Measurements from ENCODE around the gene TWNK. TPM values are rescaled to one million over a fixed set of nuclear protein-coding genes. Genes with fewer than 3 reads are reported as not detected.

TWNK gene
- total and polyA plus RNA-seq, 9 of the 15 experiments (the other 6 are each of a cell fraction or from before 2014, with no cell fraction given): 11.6 to 34.7 (median 17.4) TPM

DNA sequence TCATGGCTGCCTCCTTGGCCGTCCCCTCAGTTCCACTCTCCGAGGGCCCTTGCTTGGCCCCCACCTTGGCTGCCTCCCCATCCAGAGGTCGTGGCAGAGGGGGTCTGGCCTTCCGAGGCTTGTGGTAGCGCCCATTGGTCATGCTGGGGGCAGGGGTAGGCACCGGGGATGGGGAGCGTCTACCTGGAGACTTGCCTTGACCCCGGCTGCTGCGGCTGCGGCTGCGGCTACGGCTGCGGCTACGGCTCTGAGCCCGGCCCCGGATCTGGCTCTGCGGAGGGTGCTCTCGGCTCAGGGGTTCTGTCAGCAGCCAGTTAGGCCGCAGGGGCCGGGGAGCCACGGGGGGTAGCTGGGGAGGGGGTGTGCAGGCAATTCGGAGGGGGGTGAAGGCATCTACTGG is 23.0 kb downstream of the TWNK start:
- H2AFZ ChIP-seq (ENCODE audit: low read depth, low read length): no peak overlapping the region
- 82% methylated on average over 5 of the region's 22 CpGs for WGBS (ENCODE audit: insufficient coverage, low coverage, missing lambda C conversion rate)
- no peak overlapping the region for H3K27ac ChIP-seq (ENCODE audit: extremely low read depth, low read depth, low read length)
- no peak overlapping the region for H3K9ac ChIP-seq (ENCODE audit: insufficient read depth in 1 of 2, low read depth in 2 of 2, low read length in 2 of 2)
- H3K9me3 ChIP-seq (replicated peaks; ENCODE audit: control insufficient read depth, insufficient read depth, low read depth, low read length): no peaks in the 10 kb centered on the region
- no peak for DNase-seq (ENCODE audit: extremely low read depth in 1 of 4, low spot score in 3 of 4)
- H3K9me1 ChIP-seq (ENCODE audit: control insufficient read depth, insufficient read depth, low read length): no peaks in the 10 kb centered on the region
- CTCF ChIA-PET (ENCODE audit: low intra/inter-chr PET ratio): interaction anchor here (5.8 kb wide), 1 partner anchor 14 kb away, joined by 150 read pairs; the partner anchor contains the start of gene LZTS2
- BruUV-seq (replicated peaks): no TSS peak
- intact Hi-C loops (cut with micrococcal nuclease): loop anchor here (10.0 kb wide), 1 partner anchor 54 kb away; the partner anchor contains the start of gene KAZALD1
- ATAC-seq: no peak
- H3K4me3 ChIP-seq: no peak overlapping the region
- no peaks in the 10 kb centered on the region for H4K20me1 ChIP-seq (replicated peaks; ENCODE audit: control insufficient read depth, insufficient read depth, low read length)
- peaks cover 18% of the 10 kb centered on the region; the same call in 2 of the 3 replicates for H3K36me3 ChIP-seq (ENCODE audit: control insufficient read depth, insufficient read depth, low read length)
- in situ Hi-C loops (cut with MboI): loop anchor here (10.0 kb wide), 1 partner anchor 456 kb away; no protein-coding TSS in a partner anchor
- POLR2A ChIA-PET: interaction anchor here (0.6 kb wide), 1 partner anchor 33 kb away, joined by 3 read pairs; no protein-coding TSS in a partner anchor
- FAIRE-seq: no peak
- H3K27me3 ChIP-seq (ENCODE audit: control insufficient read depth in 2 of 2, insufficient read depth in 2 of 2, low read length in 2 of 2): no peaks in the 10 kb centered on the region
- H3K4me1 ChIP-seq (replicated peaks in 1 of 2; ENCODE audit: control insufficient read depth in 2 of 2, insufficient read depth in 2 of 2, low read length in 2 of 2): peaks cover 14 to 47% of the 10 kb centered on the region in 2 experiments; a peak in 4 of 5 replicates
- no peak overlapping the region for H3K4me2 ChIP-seq (ENCODE audit: insufficient read depth, low read length)
- no peaks in the 10 kb centered on the region for H3K79me2 ChIP-seq (ENCODE audit: control insufficient read depth, insufficient read depth, low read length)
- TF ChIP-seq SRSF7 (optimal IDR thresholded peaks at IDR 0.05; ENCODE audit: low read depth, low read length) (no peak), HDGF (IDR thresholded peaks at IDR 0.05) (no peak), PATZ1 (CRISPR knock-in tag; IDR thresholded peaks at IDR 0.05; ENCODE audit: borderline replicate concordance) (no peak), MEIS2 (IDR thresholded peaks at IDR 0.05; ENCODE audit: partially characterized antibody) (no peak), ZFX (CRISPR knock-in tag; IDR thresholded peaks at IDR 0.05) (no peak), MCM5 (IDR thresholded peaks at IDR 0.05; ENCODE audit: low read depth) (no peak), ZEB2 (IDR thresholded peaks at IDR 0.05) (no peak), TCF7L2 (IDR thresholded peaks at IDR 0.05; ENCODE audit: low read depth, low read length) (no peak), MTF1 (CRISPR knock-in tag; IDR thresholded peaks at IDR 0.05; ENCODE audit: borderline replicate concordance) (no peak), BMI1 (IDR thresholded peaks at IDR 0.05; ENCODE audit: low read length) (no peak), DNMT1 (IDR thresholded peaks at IDR 0.05) (no peak), BHLHE40 (IDR thresholded peaks at IDR 0.05; ENCODE audit: low read length) (no peak), GATA2 (CRISPR knock-in tag; IDR thresholded peaks at IDR 0.05) (no peak), HDAC2 (IDR thresholded peaks at IDR 0.05) (no peak), TAF9B (IDR thresholded peaks at IDR 0.05; ENCODE audit: partially characterized antibody) (no peak), HNRNPK (IDR thresholded peaks at IDR 0.05; ENCODE audit: low read depth, low read length, poor library complexity, severe bottlenecking) (no peak)
- TF ChIP-seq, protein P1, sequence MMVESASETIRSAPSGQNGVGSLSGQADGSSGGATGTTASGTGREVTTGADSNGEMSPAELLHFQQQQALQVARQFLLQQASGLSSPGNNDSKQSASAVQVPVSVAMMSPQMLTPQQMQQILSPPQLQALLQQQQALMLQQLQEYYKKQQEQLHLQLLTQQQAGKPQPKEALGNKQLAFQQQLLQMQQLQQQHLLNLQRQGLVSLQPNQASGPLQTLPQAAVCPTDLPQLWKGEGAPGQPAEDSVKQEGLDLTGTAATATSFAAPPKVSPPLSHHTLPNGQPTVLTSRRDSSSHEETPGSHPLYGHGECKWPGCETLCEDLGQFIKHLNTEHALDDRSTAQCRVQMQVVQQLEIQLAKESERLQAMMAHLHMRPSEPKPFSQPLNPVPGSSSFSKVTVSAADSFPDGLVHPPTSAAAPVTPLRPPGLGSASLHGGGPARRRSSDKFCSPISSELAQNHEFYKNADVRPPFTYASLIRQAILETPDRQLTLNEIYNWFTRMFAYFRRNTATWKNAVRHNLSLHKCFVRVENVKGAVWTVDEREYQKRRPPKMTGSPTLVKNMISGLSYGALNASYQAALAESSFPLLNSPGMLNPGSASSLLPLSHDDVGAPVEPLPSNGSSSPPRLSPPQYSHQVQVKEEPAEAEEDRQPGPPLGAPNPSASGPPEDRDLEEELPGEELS (CRISPR knock-in tag; IDR thresholded peaks at IDR 0.05; ENCODE audit: borderline replicate concordance): no peak
- TF ChIP-seq, protein P2, sequence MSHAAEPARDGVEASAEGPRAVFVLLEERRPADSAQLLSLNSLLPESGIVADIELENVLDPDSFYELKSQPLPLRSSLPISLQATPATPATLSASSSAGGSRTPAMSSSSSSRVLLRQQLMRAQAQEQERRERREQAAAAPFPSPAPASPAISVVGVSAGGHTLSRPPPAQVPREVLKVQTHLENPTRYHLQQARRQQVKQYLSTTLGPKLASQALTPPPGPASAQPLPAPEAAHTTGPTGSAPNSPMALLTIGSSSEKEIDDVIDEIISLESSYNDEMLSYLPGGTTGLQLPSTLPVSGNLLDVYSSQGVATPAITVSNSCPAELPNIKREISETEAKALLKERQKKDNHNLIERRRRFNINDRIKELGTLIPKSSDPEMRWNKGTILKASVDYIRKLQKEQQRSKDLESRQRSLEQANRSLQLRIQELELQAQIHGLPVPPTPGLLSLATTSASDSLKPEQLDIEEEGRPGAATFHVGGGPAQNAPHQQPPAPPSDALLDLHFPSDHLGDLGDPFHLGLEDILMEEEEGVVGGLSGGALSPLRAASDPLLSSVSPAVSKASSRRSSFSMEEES (CRISPR knock-in tag; IDR thresholded peaks at IDR 0.05): no peak

Data from K562 (cell line).